Pancreas (tissue), 10 donors: ENCODE results near the gene GNG13. TPM values are rescaled to one million over a fixed set of nuclear protein-coding genes. Genes with fewer than 3 reads are reported as not detected.
A peak's percentile ranks its signal among the peaks of the same experiment; 100 is the strongest.

Experiments
- ATAC-seq, 4 donors: fragments of 200-7000 bp; cut with Tn5 transposase; one replicate each; pipeline versions ENCODE4 v1.8.0 to v1.9.1; 2020; ENCODE audit warnings: mild to moderate bottlenecking in 4 of 4, moderate library complexity in 4 of 4
- DNase-seq, 6 donors: peaks; one replicate each; pipeline ENCODE4 v3.0.0-alpha.2; 2020
- FAIRE-seq: peaks from 2 replicates; lab custom pipeline; 2012; peaks lifted over from hg19 to GRCh38; lab: Jason Lieb, UNC
- H3K27ac ChIP-seq, 4 donors: fragments of 200-600 bp; sonication (generic); 1 replicate in 3 of 4; 2 replicates in 1 of 4; pipeline versions ENCODE4 v1.5.0 to v1.8.0; 2020
- H3K27me3 ChIP-seq, 4 donors: fragments of 200-600 bp; one replicate each; pipeline ENCODE4 v1.8.0; 2021
- H3K36me3 ChIP-seq, 3 donors: fragments of 200-600 bp; sonication (generic) in 1 of 3; one replicate each; pipeline versions ENCODE4 v1.5.0 to v1.8.0; 2020 to 2021
- H3K4me1 ChIP-seq, 3 donors: fragments of 200-600 bp; one replicate each; pipeline ENCODE4 v1.8.0; 2021
- H3K4me3 ChIP-seq, 4 donors: fragments of 200-600 bp; sonication (generic) in 2 of 4; one replicate each; pipeline versions ENCODE4 v1.5.0 to v1.8.0; 2020 to 2021
- H3K9me3 ChIP-seq, 4 donors: fragments of 200-600 bp; one replicate each; pipeline ENCODE4 v1.8.0; 2021
- CTCF ChIP-seq, 4 donors: fragments of 200-600 bp; sonication (generic) in 3 of 4; IDR thresholded peaks; one replicate each; pipeline versions ENCODE4 v1.5.0 to v1.8.0; 2021; ENCODE audit warnings: antibody characterized with exemption in 4 of 4
- WGBS, 2 donors: extraction: QIAGEN DNeasy Blood & Tissue Kit; methylation state at CpG; one replicate each; pipeline ENCODE4 v1.1.7; 2013; 5-methylcytosine and 5-hydroxymethylcytosine counted together
- intact Hi-C, 3 donors: fragments of 100-400 bp; cut with DNase I; formaldehyde crosslinking; loops; one replicate each; pipeline versions ENCODE4 v1.11.1 to v1.14.2; 2022
- polyA plus RNA-seq, 2 donors: library from polyadenylated mRNA; stranded (reverse); fragments of 200-250 nt; gene quantifications; one replicate each; pipeline ENCODE4 v1.2.3, GENCODE V29; 2013
- total RNA-seq, 6 donors: library from RNA; stranded (reverse); fragmentation: NEBNext Ultra II Directional in 4 of 6; extraction: Animal tissue kit (Norgen Biotek cat#: 25700) in 4 of 6; gene quantifications; one replicate each; pipeline versions ENCODE4 v1.2.1 to v1.2.4, GENCODE V29; 2021 to 2023
- donor health status: healthy with polysubstance abuse.
- donor health status: DM: no; HTN: no; CAD: no; lungs with moderate emphysema.
- donor health status: DM: no; HTN: no; CAD: no.
- donor health status: control.
- donor health status: control.
- donor health status: Bipolar disorder and iron deficiency.
- donor health status: DM: yes; HTN: yes; CAD: no.
- donor health status: DM: no; HTN: no; CAD: no.
- donor health status: DM: no; HTN: no; CAD: no.
- donor health status: DM: yes; HTN: yes; CAD: no.

Gene GNG13
- total and polyA plus RNA-seq, 8 donors = not detected

- TF ChIP-seq CTCF (IDR thresholded peaks at IDR 0.05) = no peak
- Histone ChIP-seq H3K9me3 (no peaks in the 10 kb centered on the region), H3K4me1 (no peaks in the 10 kb centered on the region), H3K4me3 (no peak overlapping the region), H3K27ac (no peak overlapping the region), H3K27me3 (no peaks in the 10 kb centered on the region), H3K36me3 (no peaks in the 10 kb centered on the region)
- FAIRE-seq = no peak
- peak in 3 of 4 donors; percentile 59 to 90 (median 85) for ATAC-seq
- intact Hi-C loops = no loop called here
- peak in 2 of 6 donors; percentile 15 to 65 for DNase-seq
- 52 to 73% methylated on average over 16 to 19 of the region's 19 CpGs for WGBS, 2 donors
Measured at GRCh38 chr16:842061-842476, 41.5 kb upstream of the GNG13 start.

GRCh38 chr16:841455-842060 lies 41.0 kb upstream of the GNG13 start:
- 64 to 79% methylated on average over 27 of the region's 27 CpGs for WGBS, 2 donors
- intact Hi-C loops = no loop called here
- H3K4me3 ChIP-seq = no peak overlapping the region
- H3K4me1 ChIP-seq = no peaks in the 10 kb centered on the region
- no peaks in the 10 kb centered on the region for H3K27me3 ChIP-seq
- no peak overlapping the region for H3K27ac ChIP-seq
- H3K9me3 ChIP-seq = no peaks in the 10 kb centered on the region
- FAIRE-seq (no peak), ATAC-seq (no peak), DNase-seq (no peak)
- no peaks in the 10 kb centered on the region for H3K36me3 ChIP-seq
- no peak for TF ChIP-seq CTCF (IDR thresholded peaks at IDR 0.05)

- no peak overlapping the region for H3K27ac ChIP-seq
- ATAC-seq = no peak
- 60 to 70% methylated on average over 34 of the region's 34 CpGs for WGBS, 2 donors
- no peak overlapping the region for H3K4me3 ChIP-seq
- no peaks in the 10 kb centered on the region for H3K4me1 ChIP-seq
- H3K36me3 ChIP-seq = no peaks in the 10 kb centered on the region
- H3K9me3 ChIP-seq = no peaks in the 10 kb centered on the region
- peak in 1 of 6 donors; percentile 49 for DNase-seq
- TF ChIP-seq CTCF (IDR thresholded peaks at IDR 0.05) = no peak
- intact Hi-C loops = no loop called here
- H3K27me3 ChIP-seq = no peaks in the 10 kb centered on the region
- FAIRE-seq = no peak
Measured at GRCh38 chr16:840561-841454, 40.3 kb upstream of the GNG13 start.

- FAIRE-seq (no peak), ATAC-seq (no peak), DNase-seq (no peak)
- Histone ChIP-seq H3K4me1 (no peaks in the 10 kb centered on the region), H3K9me3 (no peaks in the 10 kb centered on the region), H3K27ac (no peak overlapping the region), H3K36me3 (no peaks in the 10 kb centered on the region), H3K4me3 (no peak overlapping the region), H3K27me3 (no peaks in the 10 kb centered on the region)
- no peak for TF ChIP-seq CTCF (IDR thresholded peaks at IDR 0.05)
- intact Hi-C loops = no loop called here
- WGBS, 2 donors = 57 to 60% methylated on average over 24 of the region's 24 CpGs
Measured at GRCh38 chr16:839643-840408, 39.3 kb upstream of the GNG13 start.
